ENCODE measurements around the gene CFAP53.

DNA sequence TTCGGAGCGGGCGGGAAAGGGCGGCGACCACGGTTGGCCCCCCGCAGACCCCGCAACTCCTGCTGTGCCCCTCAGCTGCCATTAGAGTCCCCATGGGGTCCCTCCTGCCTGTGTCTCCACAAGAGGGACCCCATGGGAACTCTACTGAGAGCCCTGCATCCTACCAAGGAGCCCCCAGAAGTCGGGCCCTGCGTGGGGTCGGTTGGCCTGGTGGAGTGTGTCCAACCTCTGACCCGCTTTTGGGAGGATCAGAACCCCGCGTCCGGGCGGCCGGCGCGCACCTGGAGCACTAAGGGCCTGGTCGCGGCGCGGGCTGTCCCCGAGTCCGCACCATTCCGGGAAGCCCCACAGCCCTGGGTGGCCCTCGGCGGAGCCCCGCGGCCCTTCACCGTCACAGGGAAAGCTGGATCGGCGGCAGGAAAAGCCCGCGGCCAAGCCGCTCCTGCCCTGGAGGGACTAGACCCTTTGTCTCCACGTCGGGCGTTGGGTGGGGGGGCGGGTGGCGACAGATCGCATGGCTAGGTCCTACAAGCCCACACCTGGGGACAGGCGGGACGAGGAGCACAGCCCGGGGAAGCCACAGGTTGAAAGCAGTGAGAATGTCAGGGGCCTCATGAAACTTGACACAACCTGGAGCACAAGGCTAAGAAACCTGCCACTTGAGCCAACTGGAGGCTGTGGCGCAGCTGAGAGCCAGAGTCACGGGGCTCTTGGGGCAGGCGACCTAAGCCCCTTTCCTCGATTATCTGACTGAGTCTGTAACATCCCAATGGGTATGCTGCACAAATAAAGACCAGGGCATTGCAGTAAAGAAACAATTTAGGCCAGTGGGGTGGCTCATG lies 32.4 kb upstream of the CFAP53 start:
- no peak for TF ChIP-seq ZFP30 (CRISPR knock-in tag; IDR thresholded peaks at IDR 0.05)
- TF ChIP-seq, protein P1, sequence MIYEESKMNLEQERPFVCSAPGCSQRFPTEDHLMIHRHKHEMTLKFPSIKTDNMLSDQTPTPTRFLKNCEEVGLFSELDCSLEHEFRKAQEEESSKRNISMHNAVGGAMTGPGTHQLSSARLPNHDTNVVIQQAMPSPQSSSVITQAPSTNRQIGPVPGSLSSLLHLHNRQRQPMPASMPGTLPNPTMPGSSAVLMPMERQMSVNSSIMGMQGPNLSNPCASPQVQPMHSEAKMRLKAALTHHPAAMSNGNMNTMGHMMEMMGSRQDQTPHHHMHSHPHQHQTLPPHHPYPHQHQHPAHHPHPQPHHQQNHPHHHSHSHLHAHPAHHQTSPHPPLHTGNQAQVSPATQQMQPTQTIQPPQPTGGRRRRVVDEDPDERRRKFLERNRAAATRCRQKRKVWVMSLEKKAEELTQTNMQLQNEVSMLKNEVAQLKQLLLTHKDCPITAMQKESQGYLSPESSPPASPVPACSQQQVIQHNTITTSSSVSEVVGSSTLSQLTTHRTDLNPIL (CRISPR knock-in tag; IDR thresholded peaks at IDR 0.05; ENCODE audit: low read depth), result no peak
- no peak for TF ChIP-seq ISL1 (CRISPR knock-in tag; IDR thresholded peaks at IDR 0.05)
- TF ChIP-seq CSDC2 (CRISPR knock-in tag; IDR thresholded peaks at IDR 0.05), result no peak
- no peak for TF ChIP-seq OSR1 (CRISPR knock-in tag; IDR thresholded peaks at IDR 0.05)
- TF ChIP-seq ESRRG (CRISPR knock-in tag; IDR thresholded peaks at IDR 0.05), result no peak
- TF ChIP-seq, protein P2, sequence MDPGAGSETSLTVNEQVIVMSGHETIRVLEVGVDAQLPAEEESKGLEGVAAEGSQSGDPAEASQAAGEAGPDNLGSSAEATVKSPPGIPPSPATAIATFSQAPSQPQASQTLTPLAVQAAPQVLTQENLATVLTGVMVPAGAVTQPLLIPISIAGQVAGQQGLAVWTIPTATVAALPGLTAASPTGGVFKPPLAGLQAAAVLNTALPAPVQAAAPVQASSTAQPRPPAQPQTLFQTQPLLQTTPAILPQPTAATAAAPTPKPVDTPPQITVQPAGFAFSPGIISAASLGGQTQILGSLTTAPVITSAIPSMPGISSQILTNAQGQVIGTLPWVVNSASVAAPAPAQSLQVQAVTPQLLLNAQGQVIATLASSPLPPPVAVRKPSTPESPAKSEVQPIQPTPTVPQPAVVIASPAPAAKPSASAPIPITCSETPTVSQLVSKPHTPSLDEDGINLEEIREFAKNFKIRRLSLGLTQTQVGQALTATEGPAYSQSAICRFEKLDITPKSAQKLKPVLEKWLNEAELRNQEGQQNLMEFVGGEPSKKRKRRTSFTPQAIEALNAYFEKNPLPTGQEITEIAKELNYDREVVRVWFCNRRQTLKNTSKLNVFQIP (CRISPR knock-in tag; IDR thresholded peaks at IDR 0.05; ENCODE audit: borderline replicate concordance, low read depth), result no peak
- TF ChIP-seq ARNTL (CRISPR knock-in tag; IDR thresholded peaks at IDR 0.05; ENCODE audit: borderline replicate concordance, low read depth), result no peak
- TF ChIP-seq TSHZ2 (CRISPR knock-in tag; IDR thresholded peaks at IDR 0.05), result no peak
- TF ChIP-seq TCF4 (CRISPR knock-in tag; IDR thresholded peaks at IDR 0.05; ENCODE audit: borderline replicate concordance), result no peak
- no peak for TF ChIP-seq ZNF8 (CRISPR knock-in tag; IDR thresholded peaks at IDR 0.05)
- no peak for TF ChIP-seq SNAI2 (CRISPR knock-in tag; IDR thresholded peaks at IDR 0.05)
- no peak for TF ChIP-seq RARB (CRISPR knock-in tag; IDR thresholded peaks at IDR 0.05)
- TF ChIP-seq ZC3H10 (CRISPR knock-in tag; IDR thresholded peaks at IDR 0.05), result no peak

All from SK-N-SH treated with all-trans-retinoic acid at 6 μM for 48 hours (cell line).